Fibroblast of villous mesenchyme (primary cell): ENCODE results near the gene ZSWIM8. TPM values are rescaled to one million over a fixed set of nuclear protein-coding genes. Genes with fewer than 3 reads are reported as not detected.

Source experiments
- DNase-seq: peaks from one replicate; pipeline ENCODE4 v3.0.0-alpha.2; 2010; ENCODE audit warnings: low read depth
- H3K4me3 ChIP-seq: 2 replicates; pipeline ENCODE4 v1.5.1; 2011; ENCODE audit warnings: low read depth, mild to moderate bottlenecking, low read length
- CTCF ChIP-seq: IDR thresholded peaks from 2 replicates; pipeline ENCODE4 v1.5.1; 2012; ENCODE audit warnings: low read depth, mild to moderate bottlenecking, low read length; ENCODE audit not compliant: insufficient read depth
- total RNA-seq: library from RNA; depleted of rRNA; stranded (reverse); fragments of >200 nt; gene quantifications from 2 replicates; pipeline ENCODE4 v1.2.3, GENCODE V29; 2012

The ZSWIM8 gene
- total RNA-seq, 1 donor, result 82.5 TPM

GRCh38 chr10:73750819-73751218 lies 34.6 kb upstream of the ZSWIM8 start:
- TF ChIP-seq CTCF, result no peak
- DNase-seq, result no peak
- H3K4me3 ChIP-seq, result no peak overlapping the region

GRCh38 chr10:73756183-73756582 lies 29.2 kb upstream of the ZSWIM8 start:
- no peak for TF ChIP-seq CTCF
- DNase-seq, result no peak
- H3K4me3 ChIP-seq, result no peak overlapping the region

GRCh38 chr10:73758704-73759511 lies 26.5 kb upstream of the ZSWIM8 start:
- no peak for TF ChIP-seq CTCF
- H3K4me3 ChIP-seq, result no peak overlapping the region
- DNase-seq, result no peak

GRCh38 chr10:73759512-73760115 lies 25.8 kb upstream of the ZSWIM8 start:
- H3K4me3 ChIP-seq, result no peak overlapping the region
- DNase-seq, result no peak
- no peak for TF ChIP-seq CTCF

GRCh38 chr10:73761781-73762180 lies 23.6 kb upstream of the ZSWIM8 start:
- H3K4me3 ChIP-seq, result no peak overlapping the region
- DNase-seq, result no peak
- TF ChIP-seq CTCF, result no peak

- TF ChIP-seq CTCF, result no peak
- DNase-seq, result no peak
- no peak overlapping the region for H3K4me3 ChIP-seq
Measured at GRCh38 chr10:73762915-73763314, 22.5 kb upstream of the ZSWIM8 start.
